CD4-positive, alpha-beta T cell treated with Interleukin-1 beta for 1 hour (primary cell): ENCODE measurements around the gene MRPL18.
"Not testable (repeated sequence)": the region's sequence is repeated elsewhere in the genome, so short reads cannot be mapped to it uniquely, and the experiment has no call there.

Experiments used
- DNase-seq, 2 donors: peaks; one replicate each; pipeline ENCODE4 v3.0.0-alpha.2; 2020 to 2022

The MRPL18 gene

DNA sequence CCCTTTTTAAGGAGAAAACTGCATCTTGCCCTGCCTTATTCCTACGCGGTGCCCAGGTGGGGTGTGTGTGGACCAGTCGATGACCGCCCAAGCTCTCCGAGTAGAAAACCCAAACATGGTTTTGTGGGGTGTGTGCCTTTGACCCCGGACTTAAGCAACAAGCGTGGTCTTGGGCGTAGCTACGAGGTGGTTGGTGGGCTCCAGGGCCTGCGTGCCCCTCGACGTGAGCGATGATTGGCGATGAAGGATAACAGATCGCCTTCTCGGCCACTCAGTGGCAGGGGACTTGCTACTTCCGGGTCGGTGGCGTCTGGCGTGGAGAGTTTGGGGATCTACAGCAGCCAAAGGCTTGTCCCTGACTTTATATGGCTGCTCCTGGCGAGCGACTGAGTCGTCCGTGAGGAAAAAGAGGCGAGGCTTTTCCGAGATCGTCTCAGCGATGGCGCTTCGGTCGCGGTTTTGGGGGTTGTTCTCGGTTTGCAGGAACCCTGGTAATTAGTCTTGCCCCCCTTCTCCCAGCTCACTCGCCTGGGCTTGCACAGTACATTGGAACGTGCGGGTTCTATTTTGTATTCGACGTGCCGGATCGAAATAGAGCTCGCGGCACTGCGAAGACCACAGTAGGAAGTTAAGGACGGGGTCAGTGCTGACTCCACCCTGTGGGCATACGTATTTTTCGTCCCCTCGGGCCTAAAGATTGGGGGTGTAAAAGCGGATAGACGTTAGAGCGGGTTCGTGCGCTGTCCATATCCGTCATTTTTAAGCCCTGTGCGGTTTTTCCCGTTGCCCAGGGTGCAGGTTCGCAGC is at the start of gene MRPL18:
Gene MRPL18, plus strand, starts transcription at position 319 of the 807 bp plus-strand sequence. Its CDS starts 121 bp downstream, at position 440.
- DNase-seq, result peak; percentile 89 to 91

DNA sequence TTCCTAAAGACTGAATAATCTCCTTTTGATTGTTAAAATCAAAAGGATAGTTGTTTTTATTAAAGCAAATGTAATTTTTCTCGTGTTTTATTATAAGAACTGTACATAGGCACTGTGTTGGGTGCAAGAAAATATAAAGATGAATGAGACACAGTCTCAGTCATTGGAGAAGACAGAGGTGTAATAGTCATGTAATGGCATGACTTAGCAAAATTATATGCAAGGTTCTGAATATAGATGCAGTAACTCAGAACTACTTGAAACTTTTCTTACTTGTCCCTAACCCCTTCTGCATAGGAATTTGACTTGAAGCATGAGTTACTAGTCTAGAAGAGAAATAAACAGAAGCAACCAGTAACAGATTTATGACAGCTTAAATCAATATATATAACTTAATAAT is 48.1 kb upstream of the MRPL18 start:
- DNase-seq, result no peak

- DNase-seq, result no peak
These were observed 45.2 kb upstream of the MRPL18 start for GRCh38 chr6:159745081-159745480.

DNA sequence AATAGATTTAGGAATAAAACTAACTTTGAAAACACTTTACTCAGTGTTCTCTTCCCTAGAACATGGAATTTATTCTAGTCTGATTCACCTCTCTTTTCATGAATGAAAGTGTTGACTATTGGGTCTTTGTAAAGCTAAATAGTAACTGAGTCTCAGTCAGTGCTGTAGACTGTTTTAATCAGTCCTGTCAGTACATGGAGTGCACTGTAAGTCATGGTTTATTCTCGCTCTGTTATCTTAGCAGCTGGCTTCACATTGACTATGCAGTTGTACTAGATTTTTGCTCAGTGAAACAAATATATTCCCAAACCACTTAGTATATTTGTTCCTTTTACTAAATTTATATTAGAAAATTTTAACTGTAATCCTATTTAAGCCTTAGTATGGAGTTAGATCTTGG is 43.5 kb upstream of the MRPL18 start:
- DNase-seq, result no peak

DNA sequence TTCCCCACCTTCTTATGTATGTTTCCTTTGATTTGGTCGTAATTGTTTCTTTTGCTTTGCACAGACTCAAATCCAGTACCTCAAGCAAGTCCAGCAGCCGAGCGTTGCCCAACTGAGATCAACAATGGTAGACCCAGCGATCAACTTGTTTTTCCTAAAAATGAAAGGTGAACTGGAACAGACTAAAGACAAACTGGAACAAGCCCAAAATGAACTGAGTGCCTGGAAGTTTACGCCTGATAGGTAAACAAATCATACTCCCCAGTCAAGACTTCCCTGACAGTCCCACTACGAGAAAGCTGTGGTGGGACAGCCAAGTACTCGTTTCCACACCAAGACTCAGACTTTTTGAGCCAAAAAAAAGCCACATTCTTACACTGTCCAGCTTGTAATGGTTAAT is 42.1 kb upstream of the MRPL18 start:
- not testable (repeated sequence) for DNase-seq

GRCh38 chr6:159751448-159751847 is 38.8 kb upstream of the MRPL18 start:
- no peak for DNase-seq

DNA sequence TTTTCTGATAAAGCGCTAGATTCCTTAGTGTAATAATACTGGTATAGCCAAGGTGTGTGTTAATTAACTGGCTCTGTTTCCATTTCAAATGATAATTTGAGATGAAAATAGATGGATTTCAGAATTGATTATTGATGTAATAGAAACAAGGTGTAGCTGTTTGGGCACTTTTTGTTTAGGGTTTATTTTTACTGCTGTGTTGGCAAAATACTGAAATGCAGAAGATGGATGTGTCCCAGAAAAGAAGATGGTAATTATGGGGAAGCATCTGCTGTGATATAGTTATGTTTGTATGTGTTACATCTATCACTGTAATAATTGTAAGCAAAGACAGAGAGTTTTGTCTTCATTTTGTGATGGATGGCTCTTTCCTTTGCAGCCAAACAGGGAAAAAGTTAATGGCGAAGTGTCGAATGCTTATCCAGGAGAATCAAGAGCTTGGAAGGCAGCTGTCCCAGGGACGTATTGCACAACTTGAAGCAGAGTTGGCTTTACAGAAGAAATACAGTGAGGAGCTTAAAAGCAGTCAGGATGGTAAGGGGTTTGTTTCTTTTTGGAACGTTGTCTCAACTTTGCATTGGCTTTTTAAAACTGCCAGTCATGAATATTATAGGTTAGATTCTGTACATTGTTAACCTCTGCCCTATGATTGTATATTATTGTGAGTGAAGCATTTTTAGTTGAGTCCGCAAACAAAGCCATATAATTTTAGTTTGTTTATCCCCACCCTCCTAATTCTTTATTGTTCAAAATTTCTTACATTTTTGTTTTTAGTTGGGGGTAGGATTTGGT is 37.0 kb upstream of the MRPL18 start:
- DNase-seq, result no peak

GRCh38 chr6:159754401-159754800 is 35.9 kb upstream of the MRPL18 start:
- DNase-seq, result no peak

- no peak for DNase-seq
These were observed 35.0 kb upstream of the MRPL18 start for GRCh38 chr6:159754959-159755914.

GRCh38 chr6:159756508-159756907 is 33.8 kb upstream of the MRPL18 start:
- no peak for DNase-seq

DNA sequence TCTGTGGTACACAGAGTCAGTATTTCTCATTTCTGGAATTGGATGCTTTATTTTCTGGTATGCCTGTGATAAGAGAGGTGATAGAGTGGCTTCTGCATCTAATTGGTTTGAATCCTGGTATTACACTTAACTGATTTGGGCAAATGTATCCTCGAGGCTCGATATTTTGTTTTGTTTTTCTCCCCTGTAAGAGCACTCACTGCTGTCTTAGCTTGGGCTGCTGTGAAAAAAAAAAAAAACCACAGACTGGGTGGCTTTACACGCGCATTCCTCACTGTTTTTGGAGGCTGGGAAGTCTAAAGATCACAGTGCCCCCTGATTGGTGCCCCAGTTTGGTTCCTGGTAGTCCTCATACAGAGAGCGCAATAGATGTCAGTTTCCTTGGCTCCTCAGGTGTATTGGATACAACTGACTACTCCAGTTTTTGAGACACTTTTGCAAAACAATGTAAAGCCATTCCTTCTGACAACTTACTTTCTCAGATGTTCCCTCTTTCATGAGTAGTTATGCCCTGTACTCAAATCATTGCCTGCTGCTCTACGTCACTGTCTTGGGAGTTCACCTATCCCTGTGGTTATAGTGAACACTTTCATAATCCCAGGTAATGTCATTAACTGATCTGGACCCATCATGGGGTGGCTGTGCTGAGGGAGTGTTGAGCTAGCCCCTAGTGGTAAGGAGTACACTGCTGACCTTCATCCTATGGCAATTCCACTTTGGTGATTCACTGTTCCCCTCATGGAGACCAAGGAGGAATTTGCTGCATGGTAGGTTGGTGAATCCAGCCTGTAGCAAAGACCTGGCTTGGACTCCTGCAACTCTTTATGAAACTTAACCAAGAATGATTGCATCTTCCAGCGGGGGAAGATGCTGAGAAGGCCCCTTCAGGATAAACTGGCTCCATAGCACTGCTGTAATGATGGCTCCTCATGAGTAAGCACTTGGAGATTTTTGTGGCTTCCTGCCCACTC is 32.0 kb upstream of the MRPL18 start:
- DNase-seq, result no peak

DNA sequence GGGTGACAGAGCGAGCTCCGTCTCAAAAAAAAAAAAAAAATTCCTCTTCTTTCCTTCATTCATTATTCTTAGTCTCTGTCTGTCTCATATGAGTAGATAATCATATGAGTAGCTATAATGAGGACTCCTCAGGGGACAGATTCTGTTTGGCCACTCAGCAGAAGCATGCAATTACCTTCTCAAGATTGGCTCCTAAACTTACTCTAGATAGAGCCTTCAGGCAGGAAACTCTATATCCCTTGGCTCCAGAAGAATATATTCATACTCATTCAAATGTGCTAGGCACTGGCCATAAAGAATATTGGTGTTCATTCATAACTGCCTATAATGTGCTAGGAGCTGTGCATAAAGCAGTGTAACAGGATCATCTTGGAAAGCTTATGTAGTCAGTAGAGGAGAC is 30.6 kb upstream of the MRPL18 start:
- DNase-seq, result no peak

DNA sequence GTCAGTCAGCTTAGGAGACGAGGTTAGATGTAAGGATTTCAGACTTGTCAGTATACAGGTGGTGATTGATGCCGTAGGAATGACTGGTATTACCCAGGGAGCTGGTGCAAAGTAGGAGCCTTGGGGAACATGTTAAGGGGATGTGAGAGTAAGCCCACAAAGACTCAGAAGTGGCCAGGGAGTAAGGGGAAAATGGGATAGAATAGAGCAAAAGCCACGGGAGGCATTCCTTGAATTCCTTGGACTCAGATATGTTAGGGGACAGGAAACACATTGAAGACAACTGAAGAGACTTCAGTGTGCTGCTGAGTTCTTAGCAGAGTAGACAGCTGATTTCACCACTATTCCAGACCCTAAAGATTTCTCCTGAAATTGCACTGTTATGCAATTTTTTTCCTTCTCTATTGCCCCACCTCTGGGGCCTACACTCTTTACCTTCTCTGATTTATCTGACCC is 29.6 kb upstream of the MRPL18 start:
- DNase-seq, result no peak

DNA sequence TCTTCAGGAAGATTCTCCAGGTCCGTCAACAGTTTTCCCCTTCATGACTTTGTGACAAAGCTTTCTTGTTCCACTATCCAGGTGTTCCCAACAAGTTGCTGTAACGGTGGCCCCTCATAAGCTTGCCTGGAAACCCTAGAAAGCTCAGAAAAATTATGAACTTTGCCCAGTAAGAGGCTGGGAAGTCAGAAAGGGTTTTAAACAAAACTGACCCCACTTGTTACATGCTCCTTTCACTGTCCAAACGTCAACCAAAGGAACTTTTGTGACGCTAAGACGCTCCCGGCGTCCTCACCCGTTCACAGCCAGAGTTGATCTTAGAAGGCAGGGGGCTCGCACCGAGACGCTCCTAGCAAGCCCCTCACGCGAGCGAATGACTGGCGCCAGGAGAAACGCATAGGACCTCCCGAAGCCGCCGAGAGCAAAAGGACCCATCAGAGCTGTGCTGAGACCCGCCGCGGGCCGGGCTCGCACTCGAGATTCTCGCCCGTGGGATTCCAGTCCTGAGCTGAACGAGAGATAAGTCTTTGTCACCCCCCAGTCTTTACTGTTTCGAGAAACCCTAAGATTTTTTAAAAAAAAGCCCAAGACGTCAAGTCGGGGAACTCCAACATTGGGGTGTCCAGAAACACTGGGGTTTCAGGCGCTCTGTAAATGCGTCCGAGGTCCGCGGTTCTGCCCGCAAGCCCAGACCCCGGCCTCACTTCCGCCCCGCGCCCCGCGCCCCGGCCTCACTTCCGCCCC is 29.0 kb upstream of the MRPL18 start:
- no peak for DNase-seq

DNA sequence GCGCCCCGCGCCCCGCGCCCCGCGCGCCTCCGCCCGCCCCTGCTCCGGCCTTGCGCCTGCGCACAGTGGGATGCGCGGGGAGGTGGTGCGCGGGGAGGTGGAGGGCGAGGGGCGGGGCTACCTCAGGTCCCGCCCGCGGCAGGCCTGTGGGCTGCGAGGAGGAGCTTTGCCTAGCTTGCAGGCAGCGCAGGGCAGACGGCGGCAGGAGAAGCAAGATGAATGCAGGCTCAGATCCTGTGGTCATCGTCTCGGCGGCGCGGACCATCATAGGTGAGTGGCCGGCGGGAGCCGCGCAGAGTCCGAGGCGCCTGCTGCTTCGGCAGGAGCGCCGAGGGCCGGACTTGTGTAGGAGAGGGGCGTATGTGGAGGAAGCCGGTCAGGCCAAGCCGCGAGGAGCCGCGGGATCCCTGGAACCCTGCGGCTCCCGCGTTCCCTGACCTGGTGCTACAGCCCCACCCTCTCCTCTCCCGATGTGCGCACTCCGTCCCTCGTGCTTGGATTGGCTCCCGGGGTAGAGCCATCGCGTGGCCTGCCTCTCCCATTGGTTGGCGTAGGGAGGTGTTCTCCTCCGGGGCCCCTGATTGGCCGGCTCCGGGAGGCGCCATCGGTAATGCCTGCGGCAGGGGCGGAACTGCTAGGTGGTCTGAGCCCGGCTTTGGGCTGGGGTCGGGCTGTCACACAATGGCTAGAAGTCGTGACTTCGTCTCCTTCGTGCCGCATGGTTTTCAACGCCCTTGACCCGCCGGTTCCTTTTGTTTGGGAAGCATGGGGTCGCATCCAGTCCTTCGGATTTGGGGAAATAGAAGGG is 28.2 kb upstream of the MRPL18 start, which contains the start of gene ACAT2:
Gene ACAT2, plus strand, starts transcription at position 173 of the 808 bp plus-strand sequence. Its CDS starts 43 bp downstream, at position 216.
- DNase-seq, result peak; percentile 94

GRCh38 chr6:159762681-159763293 is 27.5 kb upstream of the MRPL18 start:
- peak; percentile 56 to 62 for DNase-seq

DNA sequence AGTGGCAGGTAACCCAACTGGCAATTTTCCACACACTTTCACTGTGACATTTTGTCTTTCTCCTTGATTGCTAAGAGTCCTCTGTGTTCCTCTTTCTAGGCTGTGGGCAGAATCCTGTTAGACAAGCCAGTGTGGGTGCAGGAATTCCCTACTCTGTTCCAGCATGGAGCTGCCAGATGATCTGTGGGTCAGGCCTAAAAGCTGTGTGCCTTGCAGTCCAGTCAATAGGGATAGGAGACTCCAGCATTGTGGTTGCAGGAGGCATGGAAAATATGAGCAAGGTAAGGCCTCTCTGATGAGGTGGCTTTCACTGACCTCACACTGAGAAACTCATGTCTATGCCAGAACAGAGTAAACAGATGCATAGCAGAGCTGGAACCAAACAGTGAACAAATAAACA is 23.4 kb upstream of the MRPL18 start:
- no peak for DNase-seq

- no peak for DNase-seq
These were observed 20.8 kb upstream of the MRPL18 start for GRCh38 chr6:159769470-159769869.

DNA sequence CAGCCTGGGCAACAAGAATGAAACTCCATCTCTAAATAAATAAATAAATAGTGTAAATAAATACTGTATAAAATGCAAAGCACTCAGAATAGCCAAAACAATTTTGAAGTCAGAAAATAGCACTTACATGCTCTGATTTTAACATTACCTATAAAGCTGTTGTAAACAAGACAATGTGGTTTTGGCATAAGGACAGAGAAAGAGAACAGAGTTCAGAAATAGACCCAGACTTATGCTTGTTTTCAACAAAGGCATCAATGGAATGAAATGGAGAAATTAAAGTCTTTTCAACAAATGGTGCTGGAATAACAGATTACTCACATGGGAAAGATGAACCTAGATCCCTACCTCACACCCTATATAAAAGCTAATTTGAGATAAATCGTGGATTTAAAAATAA is 18.1 kb upstream of the MRPL18 start:
- no peak for DNase-seq
